ENCODE measurements around the gene MCF2L.

MCF2L gene

GRCh38 chr13:112997188-112998130 lies 28.4 kb downstream of the MCF2L start:
- no peak for DNase-seq
- H3K9me3 ChIP-seq, result no peaks in the 10 kb centered on the region
- H3K27me3 ChIP-seq, result no peaks in the 10 kb centered on the region
- TF ChIP-seq CTCF (IDR thresholded peaks at IDR 0.05; ENCODE audit: low read depth, low read length), result no peak
- H3K4me3 ChIP-seq (ENCODE audit: low read depth, low read length), result no peak overlapping the region
- no peaks in the 10 kb centered on the region for H3K36me3 ChIP-seq
- peaks cover 17% of the 10 kb centered on the region for H3K4me1 ChIP-seq

- no peaks in the 10 kb centered on the region for H3K9me3 ChIP-seq
- no peak overlapping the region for H3K4me3 ChIP-seq (ENCODE audit: low read depth, low read length)
- no peaks in the 10 kb centered on the region for H3K27me3 ChIP-seq
- H3K36me3 ChIP-seq, result no peaks in the 10 kb centered on the region
- TF ChIP-seq CTCF (IDR thresholded peaks at IDR 0.05; ENCODE audit: low read depth, low read length), result no peak
- H3K4me1 ChIP-seq, result peaks cover 17% of the 10 kb centered on the region
- DNase-seq, result no peak
Measured at GRCh38 chr13:112998521-112999280, 29.7 kb downstream of the MCF2L start.

GRCh38 chr13:112999414-113000177 lies 30.6 kb downstream of the MCF2L start:
- Histone ChIP-seq H3K4me1 (peaks cover 17% of the 10 kb centered on the region), H3K27me3 (no peaks in the 10 kb centered on the region), H3K9me3 (no peaks in the 10 kb centered on the region), H3K36me3 (no peaks in the 10 kb centered on the region), H3K4me3 (ENCODE audit: low read depth, low read length) (no peak overlapping the region)
- DNase-seq, result no peak
- no peak for TF ChIP-seq CTCF (IDR thresholded peaks at IDR 0.05; ENCODE audit: low read depth, low read length)

GRCh38 chr13:113000575-113000974 lies 31.6 kb downstream of the MCF2L start:
- no peak overlapping the region for H3K4me3 ChIP-seq (ENCODE audit: low read depth, low read length)
- TF ChIP-seq CTCF (IDR thresholded peaks at IDR 0.05; ENCODE audit: low read depth, low read length), result no peak
- H3K9me3 ChIP-seq, result no peaks in the 10 kb centered on the region
- H3K27me3 ChIP-seq, result no peaks in the 10 kb centered on the region
- DNase-seq, result no peak
- H3K36me3 ChIP-seq, result no peaks in the 10 kb centered on the region
- H3K4me1 ChIP-seq, result peaks cover 17% of the 10 kb centered on the region

GRCh38 chr13:113001241-113002140 lies 32.5 kb downstream of the MCF2L start:
- peaks cover 17% of the 10 kb centered on the region for H3K4me1 ChIP-seq
- no peaks in the 10 kb centered on the region for H3K9me3 ChIP-seq
- no peaks in the 10 kb centered on the region for H3K36me3 ChIP-seq
- H3K27me3 ChIP-seq, result no peaks in the 10 kb centered on the region
- DNase-seq, result peak; percentile 91
- peak overlapping the region; percentile 73 for H3K4me3 ChIP-seq (ENCODE audit: low read depth, low read length)
- no peak for TF ChIP-seq CTCF (IDR thresholded peaks at IDR 0.05; ENCODE audit: low read depth, low read length)
